BJ (cell line): ENCODE measurements around the gene PANK3. TPM values are rescaled to one million over a fixed set of nuclear protein-coding genes. Genes with fewer than 3 reads are reported as not detected.

Source experiments
- CTCF ChIA-PET: fragments of 350-600 bp; formaldehyde crosslinking; extraction: SDS; loops from one replicate; lab custom pipeline; 2021; ENCODE audit warnings: antibody characterized with exemption, inconsistent platforms; lab: Yijun Ruan, JAX
- POLR2A ChIA-PET: fragments of 300-600 bp; sonication (Branson Sonifier 250); formaldehyde crosslinking; extraction: SDS; loops from one replicate; lab custom pipeline; 2021; ENCODE audit warnings: antibody characterized with exemption; lab: Charles Lee
- DNase-seq: peaks from one replicate; pipeline ENCODE4 v3.0.0-alpha.2; 2011; ENCODE audit warnings: low read depth
- H3K27me3 ChIP-seq: 2 replicates; pipeline ENCODE4 v1.6.0; 2011; ENCODE audit warnings: low read length; ENCODE audit not compliant: control insufficient read depth, insufficient read depth
- H3K36me3 ChIP-seq: 2 replicates; pipeline ENCODE4 v1.5.1; 2011; ENCODE audit warnings: low read length; ENCODE audit not compliant: control insufficient read depth, insufficient read depth
- H3K4me3 ChIP-seq: 2 replicates; pipeline ENCODE4 v1.5.1; 2011; ENCODE audit warnings: low read depth, mild to moderate bottlenecking, control low read depth, low read length
- CTCF ChIP-seq: IDR thresholded peaks from 2 replicates; pipeline ENCODE4 v1.5.1; 2011; ENCODE audit warnings: low read depth, mild to moderate bottlenecking, control low read depth, inconsistent platforms, low read length, moderate library complexity; ENCODE audit not compliant: insufficient read depth
- polyA plus RNA-seq: library from polyadenylated mRNA; depleted of rRNA; stranded (reverse); fragments of >200 nt; gene quantifications from 2 replicates; pipeline ENCODE4 v1.2.3, GENCODE V29; 2011

The PANK3 gene
- polyA plus RNA-seq, 1 experiment: 5.3 TPM

- POLR2A ChIA-PET: no interaction called here
- DNase-seq: no peak
- no peaks in the 10 kb centered on the region for H3K36me3 ChIP-seq
Observed at GRCh38 chr5:168528521-168529373, 50.4 kb downstream of the PANK3 start, which contains the start of gene FBLL1. Gene FBLL1, plus strand, starts transcription at chr5:168529305. Its CDS starts 200 bp downstream, at chr5:168529505.

DNA sequence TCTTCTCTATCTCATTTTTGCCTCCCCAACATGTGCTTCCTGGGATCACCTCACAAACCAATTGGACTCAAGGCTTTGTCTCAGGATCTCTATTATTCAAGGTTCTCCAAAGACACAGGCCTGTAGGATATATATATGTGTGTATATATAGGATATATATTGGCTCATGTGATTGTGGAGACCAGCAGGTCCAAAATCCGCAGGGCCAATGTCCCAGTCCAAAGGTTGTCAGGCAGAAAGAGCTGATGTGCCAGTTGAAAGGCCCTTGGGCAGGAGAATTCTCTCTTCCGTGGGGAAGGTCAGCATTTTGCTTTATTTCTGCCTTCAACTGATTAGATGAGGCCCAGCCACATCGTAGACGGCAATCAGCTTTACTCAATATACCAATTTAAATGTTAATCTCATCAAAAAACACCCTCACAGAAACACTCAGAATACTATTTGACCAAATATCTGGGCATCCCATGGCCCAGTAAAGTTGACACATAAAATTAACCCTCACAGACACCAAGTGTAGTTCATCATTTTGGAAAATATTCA is 51.3 kb downstream of the PANK3 start:
- DNase-seq: no peak
- peaks cover 18% of the 10 kb centered on the region for H3K27me3 ChIP-seq
- ChIA-PET CTCF (no interaction called here), POLR2A (no interaction called here)
- TF ChIP-seq CTCF: no peak
- no peaks in the 10 kb centered on the region for H3K36me3 ChIP-seq
- H3K4me3 ChIP-seq: no peak overlapping the region

More at GRCh38 chr5:168528521-168529373, 50.4 kb downstream of the PANK3 start, which contains the start of gene FBLL1:
- Histone ChIP-seq H3K27me3 (peaks cover 18% of the 10 kb centered on the region), H3K4me3 (peak within 1 kb of the TSS; percentile 36)
- no peak for TF ChIP-seq CTCF
- CTCF ChIA-PET: no interaction called here

DNA sequence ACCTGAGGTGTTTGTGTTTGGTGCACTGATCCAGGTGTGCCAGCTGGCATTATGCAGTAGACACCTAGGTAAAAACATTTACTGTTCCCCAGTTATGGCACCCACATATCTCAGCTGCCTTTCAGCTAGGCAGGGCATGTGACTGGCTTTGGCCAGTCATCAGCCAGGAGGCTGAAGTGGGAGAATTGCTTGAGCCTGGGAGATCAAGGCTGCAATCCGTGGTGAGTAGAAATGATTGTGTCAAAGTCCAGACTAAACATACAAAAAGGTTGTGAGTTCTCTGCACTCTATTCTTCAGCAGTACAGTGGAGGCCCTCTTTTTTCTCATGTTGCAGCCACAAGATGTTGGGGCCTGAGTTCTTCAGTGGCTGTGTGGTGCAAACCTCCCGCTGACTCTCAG is 53.3 kb downstream of the PANK3 start:
- TF ChIP-seq CTCF: no peak
- ChIA-PET POLR2A (no interaction called here), CTCF (no interaction called here)
- no peak overlapping the region for H3K4me3 ChIP-seq
- peaks cover 13% of the 10 kb centered on the region for H3K27me3 ChIP-seq
- no peak for DNase-seq
- peaks cover 1% of the 10 kb centered on the region; the same call in 1 of the 2 replicates for H3K36me3 ChIP-seq

GRCh38 chr5:168513861-168514428 is 65.2 kb downstream of the PANK3 start:
- ChIA-PET POLR2A (no interaction called here), CTCF (no interaction called here)
- TF ChIP-seq CTCF: no peak
- Histone ChIP-seq H3K4me3 (no peak overlapping the region), H3K27me3 (no peaks in the 10 kb centered on the region), H3K36me3 (peaks cover 28% of the 10 kb centered on the region)
- no peak for DNase-seq

GRCh38 chr5:168502563-168503237 is 76.5 kb downstream of the PANK3 start:
- CTCF ChIA-PET: no interaction called here
- H3K27me3 ChIP-seq: no peaks in the 10 kb centered on the region
- TF ChIP-seq CTCF: no peak
- POLR2A ChIA-PET: no interaction called here
- H3K4me3 ChIP-seq: no peak overlapping the region
- H3K36me3 ChIP-seq: peaks cover 12% of the 10 kb centered on the region; the same call in 1 of the 2 replicates
- no peak for DNase-seq
